GM12872 (cell line): Measurements from ENCODE around the gene DCAF6.

Source experiments
- TF ChIP-seq, protein P1 (sequence below): IDR thresholded peaks from 3 replicates; pipeline ENCODE4 v1.5.1; 2011; ENCODE audit warnings: low read depth, mild to moderate bottlenecking, low read length, moderate library complexity; ENCODE audit not compliant: insufficient read depth

The DCAF6 gene

GRCh38 chr1:167926486-167926997, 9.9 kb upstream of the DCAF6 start:
- TF ChIP-seq, protein P1, sequence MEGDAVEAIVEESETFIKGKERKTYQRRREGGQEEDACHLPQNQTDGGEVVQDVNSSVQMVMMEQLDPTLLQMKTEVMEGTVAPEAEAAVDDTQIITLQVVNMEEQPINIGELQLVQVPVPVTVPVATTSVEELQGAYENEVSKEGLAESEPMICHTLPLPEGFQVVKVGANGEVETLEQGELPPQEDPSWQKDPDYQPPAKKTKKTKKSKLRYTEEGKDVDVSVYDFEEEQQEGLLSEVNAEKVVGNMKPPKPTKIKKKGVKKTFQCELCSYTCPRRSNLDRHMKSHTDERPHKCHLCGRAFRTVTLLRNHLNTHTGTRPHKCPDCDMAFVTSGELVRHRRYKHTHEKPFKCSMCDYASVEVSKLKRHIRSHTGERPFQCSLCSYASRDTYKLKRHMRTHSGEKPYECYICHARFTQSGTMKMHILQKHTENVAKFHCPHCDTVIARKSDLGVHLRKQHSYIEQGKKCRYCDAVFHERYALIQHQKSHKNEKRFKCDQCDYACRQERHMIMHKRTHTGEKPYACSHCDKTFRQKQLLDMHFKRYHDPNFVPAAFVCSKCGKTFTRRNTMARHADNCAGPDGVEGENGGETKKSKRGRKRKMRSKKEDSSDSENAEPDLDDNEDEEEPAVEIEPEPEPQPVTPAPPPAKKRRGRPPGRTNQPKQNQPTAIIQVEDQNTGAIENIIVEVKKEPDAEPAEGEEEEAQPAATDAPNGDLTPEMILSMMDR = 0 out of 3 replicates have a peak, but pooled peaks have one; percentile 12

- TF ChIP-seq, protein P1 = no peak
These were observed 9.3 kb upstream of the DCAF6 start for GRCh38 chr1:167927046-167927754.

- TF ChIP-seq, protein P1 = no peak
These were observed 8.0 kb upstream of the DCAF6 start for GRCh38 chr1:167928457-167928852.

GRCh38 chr1:167929725-167930124, 6.8 kb upstream of the DCAF6 start:
- TF ChIP-seq, protein P1 = no peak

- TF ChIP-seq, protein P1 = no peak
These were observed 2.7 kb upstream of the DCAF6 start for GRCh38 chr1:167933788-167934187.

DNA sequence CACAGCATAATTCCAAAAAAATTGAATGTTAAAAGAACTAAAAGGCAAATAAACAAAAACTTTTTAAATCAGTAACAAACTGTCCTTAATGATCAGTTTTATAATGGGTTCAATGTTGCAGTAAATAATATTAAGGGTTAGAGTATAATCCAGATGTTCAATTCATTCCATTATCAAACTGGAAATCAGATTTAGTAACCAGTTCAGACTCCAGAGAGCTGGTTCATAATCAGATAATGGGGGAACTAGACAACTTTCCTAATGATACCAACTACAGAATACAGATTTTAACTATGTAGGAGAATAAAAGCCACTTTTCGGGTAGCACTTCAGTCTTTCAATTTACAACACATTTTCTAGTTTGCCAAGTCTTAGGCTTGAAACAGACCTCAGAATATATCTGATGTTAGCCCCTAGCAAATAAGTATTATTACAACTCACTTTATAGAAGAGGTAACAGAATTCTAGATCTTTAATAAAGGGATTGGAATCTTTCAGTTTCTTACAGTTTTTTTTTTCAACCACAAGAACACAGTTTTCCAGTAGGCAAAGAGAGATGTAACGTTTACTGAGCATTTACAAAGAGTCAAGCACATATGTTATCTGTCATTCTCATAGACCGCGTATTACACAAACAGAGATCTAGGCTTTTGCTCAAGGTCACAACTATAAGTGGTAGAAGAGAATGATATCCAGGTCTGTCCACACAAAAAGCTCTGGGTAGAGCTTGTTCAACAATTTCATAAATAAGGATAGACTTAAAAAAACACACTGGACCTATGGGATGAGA, 1.9 kb upstream of the DCAF6 start:
- TF ChIP-seq, protein P1 = no peak
